ENCODE measurements around the gene ABI3. TPM values are rescaled to one million over a fixed set of nuclear protein-coding genes. Genes with fewer than 3 reads are reported as not detected.
A peak's percentile ranks its signal among the peaks of the same experiment; 100 is the strongest.

The ABI3 gene
- total and polyA plus RNA-seq, 9 of the 15 experiments (the other 6 are each of a cell fraction or from before 2014, with no cell fraction given): not detected

DNA sequence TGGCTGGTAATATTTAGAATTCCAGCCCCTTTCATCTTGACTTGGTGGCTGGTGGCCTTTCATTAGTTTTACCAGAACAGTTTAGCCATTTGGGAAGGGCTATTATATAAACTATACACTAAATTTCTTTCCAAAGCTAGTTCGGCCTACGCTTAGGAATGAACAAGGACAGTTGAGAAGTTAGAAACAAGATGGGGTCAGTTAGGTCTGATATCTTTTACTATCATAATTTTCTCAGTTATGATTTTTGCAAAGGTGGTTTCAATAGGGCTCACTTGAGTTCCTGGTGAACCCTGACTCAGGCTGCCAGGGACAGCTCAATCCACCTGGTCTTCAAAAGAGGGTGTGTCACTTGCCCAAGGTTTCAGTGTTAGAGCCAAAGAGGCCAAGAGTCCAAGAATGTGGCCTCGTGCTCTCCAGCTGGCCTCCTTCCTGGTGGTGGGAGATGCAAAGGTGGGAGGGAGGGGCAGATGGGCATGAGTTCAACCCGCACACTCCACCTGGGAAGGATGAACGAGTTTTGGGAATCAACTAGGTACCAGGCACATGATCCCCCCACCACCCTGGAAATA is 24.1 kb downstream of the ABI3 start:
- no peaks in the 10 kb centered on the region for H3K9me3 ChIP-seq (replicated peaks; ENCODE audit: control insufficient read depth, insufficient read depth, low read depth, low read length)
- FAIRE-seq (no peak), DNase-seq (ENCODE audit: extremely low read depth in 1 of 4, low spot score in 3 of 4) (no peak), ATAC-seq (no peak)
- peaks cover 0 to 9% of the 10 kb centered on the region in 2 experiments; a peak in 2 of 5 replicates for H3K27me3 ChIP-seq (ENCODE audit: control insufficient read depth in 2 of 2, insufficient read depth in 2 of 2, low read length in 2 of 2)
- peak overlapping the region; percentile 45; the same call in 1 of the 2 replicates for H2AFZ ChIP-seq (ENCODE audit: low read depth, low read length)
- no peak overlapping the region for H3K9ac ChIP-seq (ENCODE audit: insufficient read depth in 1 of 2, low read depth in 2 of 2, low read length in 2 of 2)
- no peaks in the 10 kb centered on the region for H3K79me2 ChIP-seq (ENCODE audit: control insufficient read depth, insufficient read depth, low read length)
- POLR2A ChIA-PET: interaction anchor here (0.6 to 0.9 kb wide), 2 partner anchors 14 to 216 kb away, joined by 3 read pairs; no protein-coding TSS in a partner anchor
- in situ Hi-C loops (cut with MboI) (no loop called here), intact Hi-C loops (cut with micrococcal nuclease) (no loop called here)
- no peak overlapping the region for H3K4me3 ChIP-seq
- no TSS peak for BruUV-seq (replicated peaks)
- no peak overlapping the region for H3K27ac ChIP-seq (ENCODE audit: extremely low read depth, low read depth, low read length)
- H3K36me3 ChIP-seq (ENCODE audit: control insufficient read depth, insufficient read depth, low read length): no peaks in the 10 kb centered on the region
- CTCF ChIA-PET (ENCODE audit: low intra/inter-chr PET ratio): no interaction called here
- 59% methylated on average over 5 of the region's 5 CpGs for WGBS (ENCODE audit: insufficient coverage, low coverage, missing lambda C conversion rate)
- peaks cover 5 to 17% of the 10 kb centered on the region in 2 experiments; a peak in 4 of 5 replicates for H3K4me1 ChIP-seq (replicated peaks in 1 of 2; ENCODE audit: control insufficient read depth in 2 of 2, insufficient read depth in 2 of 2, low read length in 2 of 2)
- no peaks in the 10 kb centered on the region for H4K20me1 ChIP-seq (replicated peaks; ENCODE audit: control insufficient read depth, insufficient read depth, low read length)
- H3K4me2 ChIP-seq (ENCODE audit: insufficient read depth, low read length): no peak overlapping the region
- H3K9me1 ChIP-seq (ENCODE audit: control insufficient read depth, insufficient read depth, low read length): no peaks in the 10 kb centered on the region
- no peak for TF ChIP-seq CCAR2 (IDR thresholded peaks at IDR 0.05; ENCODE audit: low read depth, low read length)
- TF ChIP-seq, protein P1, sequence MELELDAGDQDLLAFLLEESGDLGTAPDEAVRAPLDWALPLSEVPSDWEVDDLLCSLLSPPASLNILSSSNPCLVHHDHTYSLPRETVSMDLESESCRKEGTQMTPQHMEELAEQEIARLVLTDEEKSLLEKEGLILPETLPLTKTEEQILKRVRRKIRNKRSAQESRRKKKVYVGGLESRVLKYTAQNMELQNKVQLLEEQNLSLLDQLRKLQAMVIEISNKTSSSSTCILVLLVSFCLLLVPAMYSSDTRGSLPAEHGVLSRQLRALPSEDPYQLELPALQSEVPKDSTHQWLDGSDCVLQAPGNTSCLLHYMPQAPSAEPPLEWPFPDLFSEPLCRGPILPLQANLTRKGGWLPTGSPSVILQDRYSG (tag; conservative IDR thresholded peaks at IDR 0.05; ENCODE audit: low read depth): 0 out of 2 replicates have a peak, but pooled peaks have one; percentile 37
- peak; percentile 55; the same call in 1 of the 2 replicates for TF ChIP-seq PYGO2 (tag; IDR thresholded peaks at IDR 0.05)
- TF ChIP-seq, protein P2, sequence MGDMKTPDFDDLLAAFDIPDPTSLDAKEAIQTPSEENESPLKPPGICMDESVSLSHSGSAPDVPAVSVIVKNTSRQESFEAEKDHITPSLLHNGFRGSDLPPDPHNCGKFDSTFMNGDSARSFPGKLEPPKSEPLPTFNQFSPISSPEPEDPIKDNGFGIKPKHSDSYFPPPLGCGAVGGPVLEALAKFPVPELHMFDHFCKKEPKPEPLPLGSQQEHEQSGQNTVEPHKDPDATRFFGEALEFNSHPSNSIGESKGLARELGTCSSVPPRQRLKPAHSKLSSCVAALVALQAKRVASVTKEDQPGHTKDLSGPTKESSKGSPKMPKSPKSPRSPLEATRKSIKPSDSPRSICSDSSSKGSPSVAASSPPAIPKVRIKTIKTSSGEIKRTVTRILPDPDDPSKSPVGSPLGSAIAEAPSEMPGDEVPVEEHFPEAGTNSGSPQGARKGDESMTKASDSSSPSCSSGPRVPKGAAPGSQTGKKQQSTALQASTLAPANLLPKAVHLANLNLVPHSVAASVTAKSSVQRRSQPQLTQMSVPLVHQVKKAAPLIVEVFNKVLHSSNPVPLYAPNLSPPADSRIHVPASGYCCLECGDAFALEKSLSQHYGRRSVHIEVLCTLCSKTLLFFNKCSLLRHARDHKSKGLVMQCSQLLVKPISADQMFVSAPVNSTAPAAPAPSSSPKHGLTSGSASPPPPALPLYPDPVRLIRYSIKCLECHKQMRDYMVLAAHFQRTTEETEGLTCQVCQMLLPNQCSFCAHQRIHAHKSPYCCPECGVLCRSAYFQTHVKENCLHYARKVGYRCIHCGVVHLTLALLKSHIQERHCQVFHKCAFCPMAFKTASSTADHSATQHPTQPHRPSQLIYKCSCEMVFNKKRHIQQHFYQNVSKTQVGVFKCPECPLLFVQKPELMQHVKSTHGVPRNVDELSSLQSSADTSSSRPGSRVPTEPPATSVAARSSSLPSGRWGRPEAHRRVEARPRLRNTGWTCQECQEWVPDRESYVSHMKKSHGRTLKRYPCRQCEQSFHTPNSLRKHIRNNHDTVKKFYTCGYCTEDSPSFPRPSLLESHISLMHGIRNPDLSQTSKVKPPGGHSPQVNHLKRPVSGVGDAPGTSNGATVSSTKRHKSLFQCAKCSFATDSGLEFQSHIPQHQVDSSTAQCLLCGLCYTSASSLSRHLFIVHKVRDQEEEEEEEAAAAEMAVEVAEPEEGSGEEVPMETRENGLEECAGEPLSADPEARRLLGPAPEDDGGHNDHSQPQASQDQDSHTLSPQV (IDR thresholded peaks at IDR 0.05): peak; percentile 88
- TF ChIP-seq BACH1 (tag; IDR thresholded peaks at IDR 0.05): no peak
- TF ChIP-seq CXXC5 (CRISPR knock-in tag; IDR thresholded peaks at IDR 0.05): peak; percentile 13; the same call in 1 of the 2 replicates
- no peak for TF ChIP-seq TBL1XR1 (IDR thresholded peaks at IDR 0.05; ENCODE audit: low read length in 2 of 2)
- TF ChIP-seq, protein P3, sequence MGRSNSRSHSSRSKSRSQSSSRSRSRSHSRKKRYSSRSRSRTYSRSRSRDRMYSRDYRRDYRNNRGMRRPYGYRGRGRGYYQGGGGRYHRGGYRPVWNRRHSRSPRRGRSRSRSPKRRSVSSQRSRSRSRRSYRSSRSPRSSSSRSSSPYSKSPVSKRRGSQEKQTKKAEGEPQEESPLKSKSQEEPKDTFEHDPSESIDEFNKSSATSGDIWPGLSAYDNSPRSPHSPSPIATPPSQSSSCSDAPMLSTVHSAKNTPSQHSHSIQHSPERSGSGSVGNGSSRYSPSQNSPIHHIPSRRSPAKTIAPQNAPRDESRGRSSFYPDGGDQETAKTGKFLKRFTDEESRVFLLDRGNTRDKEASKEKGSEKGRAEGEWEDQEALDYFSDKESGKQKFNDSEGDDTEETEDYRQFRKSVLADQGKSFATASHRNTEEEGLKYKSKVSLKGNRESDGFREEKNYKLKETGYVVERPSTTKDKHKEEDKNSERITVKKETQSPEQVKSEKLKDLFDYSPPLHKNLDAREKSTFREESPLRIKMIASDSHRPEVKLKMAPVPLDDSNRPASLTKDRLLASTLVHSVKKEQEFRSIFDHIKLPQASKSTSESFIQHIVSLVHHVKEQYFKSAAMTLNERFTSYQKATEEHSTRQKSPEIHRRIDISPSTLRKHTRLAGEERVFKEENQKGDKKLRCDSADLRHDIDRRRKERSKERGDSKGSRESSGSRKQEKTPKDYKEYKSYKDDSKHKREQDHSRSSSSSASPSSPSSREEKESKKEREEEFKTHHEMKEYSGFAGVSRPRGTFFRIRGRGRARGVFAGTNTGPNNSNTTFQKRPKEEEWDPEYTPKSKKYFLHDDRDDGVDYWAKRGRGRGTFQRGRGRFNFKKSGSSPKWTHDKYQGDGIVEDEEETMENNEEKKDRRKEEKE (IDR thresholded peaks at IDR 0.05; ENCODE audit: borderline replicate concordance in 1 of 2, control insufficient read depth in 1 of 2, low read depth in 2 of 2, low read length in 1 of 2): no peak
- TF ChIP-seq HNRNPK (IDR thresholded peaks at IDR 0.05; ENCODE audit: low read depth, low read length, poor library complexity, severe bottlenecking): no peak
- no peak for TF ChIP-seq TEAD1 (CRISPR knock-in tag; IDR thresholded peaks at IDR 0.05)
- no peak for TF ChIP-seq FIP1L1 (IDR thresholded peaks at IDR 0.05; ENCODE audit: low read depth, low read length, poor library complexity, severe bottlenecking)
- TF ChIP-seq FOXJ2 (tag; IDR thresholded peaks at IDR 0.05): no peak

Measured in K562 (cell line).